NT2/D1 (cell line): ENCODE measurements around the gene RALGPS1.

Experiments used
- SUZ12 ChIP-seq: IDR thresholded peaks from 2 replicates; pipeline ENCODE4 v1.6.1; 2011; ENCODE audit not compliant: insufficient read length, insufficient read depth; ENCODE audit errors: extremely low read depth
- YY1 ChIP-seq: IDR thresholded peaks from 2 replicates; pipeline ENCODE4 v1.6.1; 2011; ENCODE audit not compliant: insufficient read length, insufficient read depth
- ZNF274 ChIP-seq: IDR thresholded peaks from 2 replicates; pipeline ENCODE4 v1.6.1; 2011; ENCODE audit warnings: mild to moderate bottlenecking, low read depth, low read length

- TF ChIP-seq SUZ12, result no peak
- TF ChIP-seq ZNF274, result no peak
- TF ChIP-seq YY1, result no peak
Measured at GRCh38 chr9:127130661-127131538, 216.3 kb downstream of the RALGPS1 start.
